Body of pancreas (tissue), 4 donors: ENCODE results near the gene KRTAP9-1. TPM values are rescaled to one million over a fixed set of nuclear protein-coding genes. Genes with fewer than 3 reads are reported as not detected.
"Not testable (repeated sequence)": the region's sequence is repeated elsewhere in the genome, so short reads cannot be mapped to it uniquely, and the experiment has no call there.

Experiments used
- ATAC-seq: fragments of 150-250 bp; one replicate; pipeline ENCODE4 v1.9.1; 2016
- DNase-seq, 4 donors: peaks; one replicate each; pipeline ENCODE4 v3.0.0-alpha.2; 2019
- H3K27ac ChIP-seq, 4 donors: fragments of 200-600 bp; sonication (generic); 1 replicate in 3 of 4; 2 replicates in 1 of 4; pipeline versions ENCODE4 v1.5.1 to v1.6.1; 2016 to 2019; ENCODE audit warnings: mild to moderate bottlenecking in 1 of 4, mixed read lengths in 1 of 4, moderate library complexity in 1 of 4
- H3K27me3 ChIP-seq, 2 donors: fragments of 200-600 bp; sonication (generic); one replicate each; pipeline ENCODE4 v1.6.0; 2016; ENCODE audit warnings: mild to moderate bottlenecking in 1 of 2
- H3K36me3 ChIP-seq, 2 donors: fragments of 200-600 bp; sonication (generic); replicated peaks in 1 of 2; 2 replicates each; pipeline ENCODE4 v1.5.1; 2016; ENCODE audit warnings: low read depth in 2 of 2; ENCODE audit not compliant: insufficient read depth in 1 of 2
- H3K4me1 ChIP-seq: fragments of 200-600 bp; sonication (generic); one replicate; pipeline ENCODE4 v1.6.0; 2016
- H3K4me3 ChIP-seq, 2 donors: fragments of 200-600 bp; sonication (generic); 1 replicate in 1 of 2; 2 replicates in 1 of 2; pipeline ENCODE4 v1.5.1; 2016 to 2019
- H3K9me3 ChIP-seq, 3 donors: fragments of 200-600 bp; sonication (generic); 1 replicate in 2 of 3; 2 replicates in 1 of 3; pipeline ENCODE4 v1.5.1; 2016
- POLR2A ChIP-seq, 3 donors: fragments of 450-650 bp; IDR thresholded peaks; one replicate each; pipeline ENCODE4 v1.6.1; 2016; ENCODE audit warnings: antibody characterized with exemption in 3 of 3, mild to moderate bottlenecking in 2 of 3
- WGBS, 2 donors: methylation state at CpG; one replicate each; pipeline ENCODE4 v1.1.5; 2017; 5-methylcytosine and 5-hydroxymethylcytosine counted together
- intact Hi-C: fragments of 100-400 bp; cut with DNase I; formaldehyde crosslinking; loops from one replicate; pipeline ENCODE4 v1.15.1; 2023
- total RNA-seq, 2 donors: library from RNA; depleted of rRNA; stranded (reverse); fragments of >200 nt; gene quantifications; one replicate each; pipeline ENCODE4 v1.1.0, GENCODE V29; 2016
- TF ChIP-seq, protein P1 (sequence below), 7 experiments: fragments of 450-650 bp in 4 of 7; fragments of 200-600 bp in 3 of 7; sonication (generic) in 3 of 7; IDR thresholded peaks; one replicate each; pipeline ENCODE4 v1.5.1; 2016 to 2019; ENCODE audit warnings: antibody characterized with exemption in 7 of 7

The KRTAP9-1 gene, protein sequence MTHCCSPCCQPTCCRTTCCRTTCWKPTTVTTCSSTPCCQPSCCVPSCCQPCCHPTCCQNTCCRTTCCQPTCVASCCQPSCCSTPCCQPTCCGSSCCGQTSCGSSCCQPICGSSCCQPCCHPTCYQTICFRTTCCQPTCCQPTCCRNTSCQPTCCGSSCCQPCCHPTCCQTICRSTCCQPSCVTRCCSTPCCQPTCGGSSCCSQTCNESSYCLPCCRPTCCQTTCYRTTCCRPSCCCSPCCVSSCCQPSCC
- total RNA-seq = not detected

GRCh38 chr17:41189837-41190318 is at the start of gene KRTAP9-1:
TSS of gene KRTAP9-1 (plus strand) at chr17:41189887. CDS start at chr17:41189887, 0 bp downstream.
- DNase-seq, H3K27ac ChIP-seq, intact Hi-C loops, H3K4me3 ChIP-seq, H3K4me1 ChIP-seq, H3K27me3 ChIP-seq, H3K36me3 ChIP-seq, H3K9me3 ChIP-seq, ATAC-seq: not testable (repeated sequence)
- 67% methylated on average over 1 of the region's 1 CpG; no CpG with 5 or more reads in 1 of the 2 donors for WGBS, 2 donors

GRCh38 chr17:41140360-41141131 is 49.1 kb upstream of the KRTAP9-1 start, which contains the start of gene KRTAP4-6:
TSS of gene KRTAP4-6 (minus strand) at chr17:41140544. CDS start at chr17:41140487, 57 bp downstream.
- 68 to 72% methylated on average over 5 to 6 of the region's 6 CpGs for WGBS, 2 donors
- Histone ChIP-seq H3K27ac (no peak within 1 kb of the TSS), H3K4me1 (no peaks in the 10 kb centered on the region), H3K9me3 (no peaks in the 10 kb centered on the region), H3K4me3 (no peak within 1 kb of the TSS), H3K27me3 (no peaks in the 10 kb centered on the region), H3K36me3 (no peaks in the 10 kb centered on the region)
- ATAC-seq = no peak
- DNase-seq = no peak
- TF ChIP-seq, protein P1, sequence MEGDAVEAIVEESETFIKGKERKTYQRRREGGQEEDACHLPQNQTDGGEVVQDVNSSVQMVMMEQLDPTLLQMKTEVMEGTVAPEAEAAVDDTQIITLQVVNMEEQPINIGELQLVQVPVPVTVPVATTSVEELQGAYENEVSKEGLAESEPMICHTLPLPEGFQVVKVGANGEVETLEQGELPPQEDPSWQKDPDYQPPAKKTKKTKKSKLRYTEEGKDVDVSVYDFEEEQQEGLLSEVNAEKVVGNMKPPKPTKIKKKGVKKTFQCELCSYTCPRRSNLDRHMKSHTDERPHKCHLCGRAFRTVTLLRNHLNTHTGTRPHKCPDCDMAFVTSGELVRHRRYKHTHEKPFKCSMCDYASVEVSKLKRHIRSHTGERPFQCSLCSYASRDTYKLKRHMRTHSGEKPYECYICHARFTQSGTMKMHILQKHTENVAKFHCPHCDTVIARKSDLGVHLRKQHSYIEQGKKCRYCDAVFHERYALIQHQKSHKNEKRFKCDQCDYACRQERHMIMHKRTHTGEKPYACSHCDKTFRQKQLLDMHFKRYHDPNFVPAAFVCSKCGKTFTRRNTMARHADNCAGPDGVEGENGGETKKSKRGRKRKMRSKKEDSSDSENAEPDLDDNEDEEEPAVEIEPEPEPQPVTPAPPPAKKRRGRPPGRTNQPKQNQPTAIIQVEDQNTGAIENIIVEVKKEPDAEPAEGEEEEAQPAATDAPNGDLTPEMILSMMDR (IDR thresholded peaks at IDR 0.05) = no peak
- TF ChIP-seq POLR2A (IDR thresholded peaks at IDR 0.05) = no peak
- intact Hi-C loops = no loop called here

DNA sequence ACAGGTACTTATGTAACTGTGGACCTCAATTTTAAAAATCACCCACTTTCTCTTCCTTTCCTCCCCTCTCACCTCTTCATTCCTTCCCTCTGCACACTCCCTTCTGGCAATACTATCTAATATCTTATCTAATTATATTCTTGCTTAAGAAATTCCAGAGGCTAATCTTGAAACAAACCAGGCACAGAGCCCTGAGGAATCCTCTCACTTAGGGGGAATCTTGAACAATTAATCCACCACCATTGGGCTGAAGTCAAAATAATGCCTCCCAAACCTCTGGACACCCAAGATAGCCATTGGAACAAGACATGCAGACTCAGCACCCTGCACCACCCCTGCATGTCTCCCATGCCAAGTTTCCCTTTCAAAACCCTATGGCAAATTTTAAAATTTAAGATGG is 48.3 kb upstream of the KRTAP9-1 start:
- Histone ChIP-seq H3K27ac (no peak overlapping the region), H3K4me3 (no peak overlapping the region), H3K4me1 (no peaks in the 10 kb centered on the region), H3K36me3 (no peaks in the 10 kb centered on the region), H3K27me3 (no peaks in the 10 kb centered on the region), H3K9me3 (no peaks in the 10 kb centered on the region)
- TF ChIP-seq POLR2A (IDR thresholded peaks at IDR 0.05) = no peak
- DNase-seq = no peak
- no peak for ATAC-seq
- intact Hi-C loops = no loop called here

GRCh38 chr17:41144846-41145245 is 44.8 kb upstream of the KRTAP9-1 start:
- Histone ChIP-seq H3K4me1 (no peaks in the 10 kb centered on the region), H3K36me3 (no peaks in the 10 kb centered on the region), H3K4me3 (no peak overlapping the region), H3K27me3 (no peaks in the 10 kb centered on the region), H3K9me3 (no peaks in the 10 kb centered on the region), H3K27ac (no peak overlapping the region)
- 77 to 79% methylated on average over 1 of the region's 1 CpG for WGBS, 2 donors
- intact Hi-C loops = no loop called here
- no peak for TF ChIP-seq POLR2A (IDR thresholded peaks at IDR 0.05)
- TF ChIP-seq, protein P1 (IDR thresholded peaks at IDR 0.05) = no peak
- no peak for ATAC-seq
- no peak for DNase-seq

- ATAC-seq (no peak), DNase-seq (no peak)
- H3K4me1 ChIP-seq = no peaks in the 10 kb centered on the region
- 54 to 70% methylated on average over 2 of the region's 2 CpGs for WGBS, 2 donors
- H3K27ac ChIP-seq = no peak overlapping the region
- no peaks in the 10 kb centered on the region for H3K27me3 ChIP-seq
- H3K36me3 ChIP-seq = no peaks in the 10 kb centered on the region
- TF ChIP-seq POLR2A (IDR thresholded peaks at IDR 0.05) = no peak
- TF ChIP-seq, protein P1 (IDR thresholded peaks at IDR 0.05) = no peak
- H3K9me3 ChIP-seq = no peaks in the 10 kb centered on the region
- H3K4me3 ChIP-seq = no peak overlapping the region
- intact Hi-C loops = no loop called here
Measured at GRCh38 chr17:41145261-41145660, 44.4 kb upstream of the KRTAP9-1 start.
